Bronchial smooth muscle cell (primary cell): ENCODE measurements around the gene DMAC2L. TPM values are rescaled to one million over a fixed set of nuclear protein-coding genes. Genes with fewer than 3 reads are reported as not detected.

Source experiments
- total RNA-seq: library from RNA; depleted of rRNA; stranded (reverse); fragments of >200 nt; gene quantifications from 2 replicates; pipeline ENCODE4 v1.2.1, GENCODE V29; 2014

DMAC2L gene
- total RNA-seq = 3.5 and 4.6 TPM in 2 replicates

GRCh38 chr14:50311972-50312733, at the start of gene DMAC2L, which contains the start of gene L2HGDH:
DMAC2L (plus strand) TSS chr14:50312324; CDS start chr14:50321488, 9,164 bp downstream.
L2HGDH (minus strand) TSS chr14:50312229; CDS start chr14:50312150, 79 bp downstream.

Other genes with a start within 250 kb of the DMAC2L start
- 2.8 and 3.8 TPM in 2 replicates for gene VCPKMT, start 195.8 kb upstream of the DMAC2L start, total RNA-seq
- 14.4 and 14.8 TPM in 2 replicates for gene SOS2, start 80.7 kb upstream of the DMAC2L start, total RNA-seq
- gene L2HGDH, start 95 bp upstream of the DMAC2L start, total RNA-seq = 2.7 and 3.5 TPM in 2 replicates
- gene CDKL1, start 84.6 kb downstream of the DMAC2L start, total RNA-seq = 6.6 and 13.9 TPM in 2 replicates
- 19.7 and 31.8 TPM in 2 replicates for gene MAP4K5, start 220.2 kb downstream of the DMAC2L start, total RNA-seq
- 7.3 and 8.3 TPM in 2 replicates for gene ATL1, start 247.8 kb downstream of the DMAC2L start, total RNA-seq